ENCODE data around the gene ZMYM3.

GRCh38 chrX:71216485-71216884, 37.5 kb downstream of the ZMYM3 start:
- TF ChIP-seq TAF1 (IDR thresholded peaks at IDR 0.05; ENCODE audit: borderline replicate concordance, insufficient read depth, low read length) (no peak), POLR2AphosphoS5 (IDR thresholded peaks at IDR 0.05; ENCODE audit: low read depth, low read length) (no peak), REST (IDR thresholded peaks at IDR 0.05; ENCODE audit: insufficient read depth in 1 of 2, low read depth in 2 of 2, low read length in 2 of 2) (no peak), SIN3A (IDR thresholded peaks at IDR 0.05; ENCODE audit: borderline replicate concordance, insufficient read depth, low read length) (no peak)
